Stimulated activated CD4-positive, alpha-beta T cell treated with anti-CD3 and anti-CD28 coated beads, TNF-alpha, amount 100 ng/mL, for 48 hours (primary cell): ENCODE measurements around the gene TMEM253.
A peak's percentile ranks its signal among the peaks of the same experiment; 100 is the strongest.

Source experiments
- DNase-seq, 3 donors: peaks; one replicate each; pipeline ENCODE4 v3.0.0-alpha.2; 2020; ENCODE audit warnings: low read depth in 3 of 3

The TMEM253 gene

DNA sequence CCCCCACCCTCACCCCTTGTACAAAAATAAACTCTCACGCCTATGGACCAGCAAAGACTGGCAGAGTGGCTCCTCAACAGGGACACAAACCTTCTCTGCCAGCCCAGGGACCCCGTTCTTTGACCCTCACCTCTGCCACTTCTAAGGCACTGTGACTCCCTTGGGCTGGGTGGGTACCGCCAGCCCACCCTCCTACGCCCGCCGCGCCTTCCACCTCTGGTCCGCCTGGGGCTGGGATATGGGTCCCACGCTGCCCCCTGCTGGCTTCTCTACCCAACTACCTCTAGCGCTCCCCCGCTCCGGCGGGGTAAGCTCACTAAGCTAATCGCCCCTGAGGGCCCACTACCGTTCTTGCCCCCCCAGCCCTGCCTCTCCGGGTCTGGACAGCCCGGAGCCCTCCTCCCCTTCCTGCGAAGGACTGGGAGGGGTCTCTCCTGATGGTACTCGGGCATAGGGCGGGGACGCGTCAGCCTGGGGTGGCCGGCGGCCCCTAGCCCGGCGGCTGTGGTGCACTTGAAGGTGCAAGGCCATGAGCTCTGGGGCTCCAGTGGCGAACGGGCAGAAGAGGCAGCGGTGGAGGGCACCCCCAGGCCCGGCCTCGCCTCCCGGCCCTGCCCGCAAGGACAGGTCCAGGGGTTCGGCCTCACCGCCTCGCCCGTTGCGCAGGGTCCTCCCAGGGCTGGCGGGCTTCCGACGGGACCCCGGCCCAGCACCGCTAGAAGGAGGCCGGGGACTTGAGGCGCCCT is 10.5 kb upstream of the TMEM253 start:
- DNase-seq = no peak

DNA sequence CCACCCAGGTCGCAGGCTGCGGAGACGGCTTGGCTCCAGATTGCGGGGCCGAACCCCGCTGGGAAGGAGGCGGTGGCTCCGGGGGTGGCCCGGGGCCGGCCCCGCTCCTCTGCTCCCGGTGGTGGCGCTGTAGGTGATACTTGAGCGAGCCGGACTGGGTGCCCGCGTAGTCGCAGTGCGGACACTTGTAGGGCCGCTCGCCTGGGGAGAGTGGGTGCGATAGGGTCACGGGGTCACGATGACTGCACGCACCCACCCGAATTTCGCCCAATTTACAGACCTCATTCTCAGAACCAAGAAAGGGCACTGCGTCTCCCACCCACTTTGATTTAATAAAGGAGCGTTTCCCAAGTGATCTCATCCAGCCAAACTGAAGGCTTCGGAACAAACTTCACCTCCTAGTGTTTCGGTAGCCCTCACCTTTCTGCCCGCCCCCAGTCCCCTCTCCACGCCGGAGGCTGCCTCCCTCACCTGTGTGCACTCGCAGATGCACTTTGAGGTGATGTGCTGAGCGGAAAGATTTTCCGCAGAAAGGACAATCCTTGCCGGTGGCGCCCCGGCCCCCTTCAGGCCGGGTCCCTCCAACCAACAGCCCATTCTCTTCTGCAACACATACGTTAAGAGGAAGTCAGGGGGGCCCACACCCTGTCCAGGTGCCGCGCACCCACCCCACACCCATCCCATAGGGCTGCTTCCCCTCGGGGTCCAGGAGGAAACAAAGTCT is 9.8 kb upstream of the TMEM253 start:
- no peak for DNase-seq

- DNase-seq = no peak
Measured at GRCh38 chr14:21091821-21092272, 9.0 kb upstream of the TMEM253 start.

GRCh38 chr14:21092273-21093011 is 8.4 kb upstream of the TMEM253 start:
- peak; percentile 78 to 88 (median 86) for DNase-seq

GRCh38 chr14:21093018-21093417 is 7.8 kb upstream of the TMEM253 start:
- no peak for DNase-seq

DNA sequence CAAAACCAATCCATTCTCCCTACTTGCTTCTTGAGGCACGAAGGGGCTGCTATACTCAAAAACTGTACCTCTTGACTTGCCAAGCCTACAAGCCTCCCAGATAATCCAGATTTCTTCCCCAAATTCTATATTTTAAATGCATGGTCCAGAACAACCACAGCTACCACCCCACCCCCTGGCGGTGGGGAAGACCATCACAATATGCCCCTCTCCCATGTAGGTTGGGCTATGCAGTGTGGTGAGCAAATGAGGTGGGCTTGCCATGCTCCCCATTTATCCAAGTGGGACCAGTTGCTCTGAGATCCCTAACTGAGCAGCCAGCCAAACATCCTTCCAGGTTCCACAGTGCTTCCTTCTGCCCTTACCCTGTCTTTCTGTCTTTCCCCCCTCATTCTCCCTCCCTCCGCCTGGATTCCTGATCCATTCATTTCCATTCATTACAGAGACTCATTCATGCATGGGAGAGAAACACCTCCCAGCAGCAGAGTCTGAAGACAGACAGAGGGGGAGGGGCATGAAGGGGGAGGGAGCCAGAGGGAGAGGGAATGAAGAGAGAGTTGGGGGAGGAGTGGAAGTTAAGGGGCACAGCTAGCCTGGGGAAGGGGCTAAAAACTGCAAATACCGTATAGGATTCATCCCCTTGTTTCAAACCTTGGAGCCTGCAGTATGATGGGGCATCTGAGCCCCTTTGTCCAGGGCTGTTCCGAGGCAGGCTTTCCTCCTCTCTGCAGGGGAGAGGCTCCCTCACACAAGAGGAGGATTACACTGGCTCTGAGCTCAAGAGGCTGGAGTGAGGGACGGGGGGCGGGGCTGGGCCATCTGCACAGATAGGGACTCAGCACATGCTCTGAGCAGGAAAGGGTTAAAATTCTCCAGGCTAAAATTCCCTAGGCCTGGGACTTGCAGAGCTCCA is 6.8 kb upstream of the TMEM253 start:
- DNase-seq = no peak

DNA sequence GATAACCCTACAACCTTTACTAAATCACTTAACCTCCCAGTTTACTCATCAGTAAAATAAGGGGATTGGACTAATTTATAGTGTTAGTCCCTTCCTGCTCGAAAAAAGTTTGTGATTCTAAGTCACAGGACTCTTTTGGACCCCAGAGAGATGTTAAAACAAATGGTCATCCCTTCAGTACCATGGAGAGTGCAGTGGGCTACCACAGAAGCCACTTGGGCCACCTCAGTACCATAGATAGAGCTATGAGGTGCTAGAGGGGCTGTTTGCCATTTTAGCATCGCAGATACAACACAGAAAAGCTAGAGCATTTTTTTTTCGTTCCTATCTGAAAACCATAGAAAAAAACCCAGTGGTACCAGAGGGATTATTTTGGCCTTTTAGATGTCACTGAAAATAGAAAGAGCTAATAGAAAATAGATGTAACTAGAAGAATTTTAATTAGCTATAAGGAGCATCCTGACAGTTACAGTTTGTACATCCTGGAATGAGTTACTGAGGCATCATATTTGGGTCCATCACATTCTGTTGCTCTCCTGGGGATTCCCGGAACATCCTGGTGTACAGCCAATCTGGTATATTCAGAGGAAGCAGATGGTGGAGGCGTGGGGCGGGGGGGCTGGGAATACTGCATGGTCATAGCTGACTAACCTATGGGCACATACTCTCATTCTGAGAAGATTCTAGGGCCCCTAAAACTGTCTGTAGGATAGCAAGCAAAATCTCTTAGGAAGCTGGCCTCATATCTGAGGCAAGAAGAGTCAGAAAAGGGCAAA is 5.2 kb upstream of the TMEM253 start:
- no peak for DNase-seq

- DNase-seq = no peak
Measured at GRCh38 chr14:21096438-21096837, 4.4 kb upstream of the TMEM253 start.

- no peak for DNase-seq
Measured at GRCh38 chr14:21096978-21097635, 3.8 kb upstream of the TMEM253 start.

DNA sequence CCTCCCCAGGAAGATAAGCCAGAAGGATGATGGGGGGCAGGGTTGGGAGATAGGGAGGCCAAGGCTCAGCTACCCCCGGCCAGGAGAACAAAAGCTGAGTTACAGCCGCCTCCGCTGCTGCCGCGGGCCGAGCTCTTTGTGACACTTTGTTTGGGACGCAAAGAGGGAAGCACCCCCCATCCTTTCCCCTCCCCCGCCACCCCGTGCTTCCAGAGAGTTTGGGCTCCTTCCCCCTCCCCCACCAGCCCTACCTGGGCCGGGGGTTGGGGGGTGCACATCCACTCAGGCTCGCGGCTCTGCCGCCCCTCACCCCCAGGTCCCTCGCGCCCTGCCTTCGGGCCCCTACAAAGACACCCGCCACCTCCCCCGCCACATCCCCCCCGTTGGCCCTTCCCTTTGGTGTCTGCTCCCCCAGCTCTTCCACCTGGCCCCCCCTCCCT is 3.2 kb upstream of the TMEM253 start:
- DNase-seq = no peak

DNA sequence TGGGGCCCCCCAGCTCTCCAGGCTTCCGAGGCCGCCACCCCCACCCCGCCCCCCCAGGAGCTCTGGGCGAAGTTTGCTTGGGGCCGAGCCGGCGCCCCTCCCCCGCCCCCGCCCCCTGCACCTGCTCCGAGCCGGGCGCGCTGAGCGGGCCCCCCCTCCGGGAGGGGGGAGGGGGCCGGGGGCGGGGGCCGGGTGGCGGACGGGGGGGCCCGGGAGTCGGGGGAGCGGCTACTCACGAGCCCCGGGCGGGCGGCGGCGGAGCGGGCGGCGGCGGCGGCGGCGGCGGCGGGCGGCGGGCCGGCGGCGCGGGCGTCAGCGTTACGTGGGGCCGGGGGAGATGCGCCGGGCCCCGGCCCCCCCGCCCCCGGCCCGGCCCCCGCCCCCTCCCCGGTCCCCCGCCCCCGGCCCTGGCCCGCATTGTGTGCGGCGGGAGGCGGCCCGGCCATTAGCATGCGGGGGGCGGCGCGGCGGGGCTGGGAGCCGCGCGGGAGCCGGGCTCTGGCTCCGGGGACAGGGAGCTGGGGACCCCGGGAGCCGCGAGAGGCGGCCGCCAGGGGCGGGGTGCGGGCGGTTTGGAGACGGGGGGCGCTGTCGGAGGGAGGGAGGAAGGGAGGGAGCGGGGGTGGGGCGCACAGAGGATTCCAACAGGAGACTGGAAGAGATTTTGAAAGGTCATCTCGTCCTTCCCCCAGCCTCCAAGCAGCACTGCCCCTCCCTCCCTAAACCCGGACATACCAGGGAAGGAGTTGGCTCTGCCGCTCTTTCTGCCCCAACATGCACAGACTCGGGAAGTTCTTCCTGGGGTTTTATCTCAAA is 2.6 kb upstream of the TMEM253 start, which contains the start of gene ZNF219:
ZNF219 (minus strand) TSS at position 580 of the 816 bp plus-strand sequence. CDS start 5,064 bp downstream, outside the sequence.
- no peak for DNase-seq

GRCh38 chr14:21098892-21099595 is 1.8 kb upstream of the TMEM253 start:
- DNase-seq = no peak

DNA sequence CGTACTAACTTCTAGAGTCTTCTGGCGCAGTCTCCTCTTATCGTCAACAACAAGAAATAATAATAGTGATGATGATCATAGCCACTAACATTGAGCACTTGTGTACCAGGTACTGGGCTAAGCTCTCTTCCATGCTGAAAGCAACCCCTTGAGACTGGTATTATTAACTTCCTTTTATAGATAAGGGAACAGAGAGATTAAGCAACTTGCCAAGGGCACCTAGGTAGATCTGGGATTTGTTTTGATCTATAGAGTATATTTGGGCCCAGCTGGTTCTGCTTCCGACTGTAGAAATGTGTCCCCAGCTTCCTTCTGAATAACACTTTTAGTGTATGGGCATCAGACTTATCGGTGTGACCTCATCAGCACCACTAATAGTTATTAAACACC is 1.3 kb upstream of the TMEM253 start:
- DNase-seq = no peak

DNA sequence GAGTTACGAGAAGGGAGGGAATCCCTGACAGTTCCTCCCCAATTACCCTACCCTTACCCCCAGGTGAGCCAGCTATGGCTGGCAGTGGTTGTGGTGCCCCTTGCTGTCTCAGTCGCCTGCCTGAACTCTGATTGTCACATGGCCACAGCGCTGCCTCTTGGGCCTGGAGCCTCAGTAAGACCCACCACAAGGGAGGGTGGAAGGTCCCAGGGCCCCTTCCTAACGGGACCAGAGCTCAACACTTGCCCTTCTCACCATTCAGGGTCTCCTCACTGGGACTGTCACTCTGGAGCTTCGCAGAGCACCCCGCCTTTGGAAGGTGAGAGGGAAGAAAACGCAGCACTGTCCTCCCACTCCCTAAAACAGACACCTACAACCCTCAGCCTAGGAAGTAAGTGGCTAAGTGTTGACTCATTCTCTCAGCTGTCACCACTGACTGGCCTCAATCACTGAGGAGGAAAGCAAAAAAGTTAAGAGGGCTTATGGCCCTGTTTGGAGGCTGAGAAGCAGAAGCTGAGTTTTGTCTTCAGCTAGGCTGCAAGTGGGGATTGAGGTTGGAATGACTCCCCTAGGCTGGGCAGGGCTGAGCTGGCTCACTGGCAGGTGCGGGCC is 1.0 kb downstream of the TMEM253 start:
- no peak for DNase-seq

- no peak for DNase-seq
Measured at GRCh38 chr14:21102521-21103410, 1.9 kb downstream of the TMEM253 start.

GRCh38 chr14:21103411-21103709 is 2.5 kb downstream of the TMEM253 start:
- no peak for DNase-seq
